Mucosa of descending colon (tissue), 3 donors: ENCODE measurements around the gene HELB. TPM values are rescaled to one million over a fixed set of nuclear protein-coding genes. Genes with fewer than 3 reads are reported as not detected.

Experiments
- ATAC-seq: fragments of 200-7000 bp; cut with Tn5 transposase; one replicate; pipeline ENCODE4 v1.9.1; 2020; ENCODE audit warnings: mild to moderate bottlenecking, moderate library complexity
- DNase-seq, 3 donors: peaks; one replicate each; pipeline ENCODE4 v3.0.0-alpha.2; 2020
- H3K36me3 ChIP-seq: fragments of 200-600 bp; one replicate; pipeline ENCODE4 v1.8.0; 2021; ENCODE audit warnings: low read depth, mild to moderate bottlenecking
- H3K4me1 ChIP-seq: fragments of 200-600 bp; one replicate; pipeline ENCODE4 v1.8.0; 2021; ENCODE audit warnings: low read depth, mild to moderate bottlenecking
- H3K4me3 ChIP-seq: fragments of 200-600 bp; one replicate; pipeline ENCODE4 v1.8.0; 2021; ENCODE audit warnings: mild to moderate bottlenecking
- H3K9me3 ChIP-seq: fragments of 200-600 bp; one replicate; pipeline ENCODE4 v1.8.0; 2021; ENCODE audit warnings: mild to moderate bottlenecking
- CTCF ChIP-seq: fragments of 200-600 bp; IDR thresholded peaks from one replicate; pipeline ENCODE4 v1.8.0; 2022; ENCODE audit warnings: antibody characterized with exemption, mild to moderate bottlenecking
- intact Hi-C, 2 donors: fragments of 100-400 bp; cut with DNase I in 1 of 2; cut with micrococcal nuclease in 1 of 2; formaldehyde crosslinking; loops; one replicate each; pipeline versions ENCODE4 v1.11.0 to v1.11.1; 2022; cut with DNase I, micrococcal nuclease
- total RNA-seq, 3 donors: library from RNA; stranded (reverse); fragmentation: NEBNext Ultra II Directional in 2 of 3; extraction: Animal tissue kit (Norgen Biotek cat#: 25700) in 2 of 3; gene quantifications; one replicate each; pipeline versions ENCODE4 v1.2.1 to v1.2.4, GENCODE V29; 2021 to 2023
- donor health status: DM: no; HTN: no; CAD: no; lungs with moderate emphysema.
- donor health status: DM: no; HTN: no; CAD: no.
- donor health status: DM: no; HTN: yes; CAD: no.

The HELB gene
- total RNA-seq, 3 donors from 2014 or later: 3.8 to 6.0 (median 5.4) TPM

GRCh38 chr12:66375560-66375959, 73.3 kb downstream of the HELB start:
- no peak for TF ChIP-seq CTCF
- intact Hi-C loops: no loop called here
- Histone ChIP-seq H3K9me3 (no peaks in the 10 kb centered on the region), H3K36me3 (no peaks in the 10 kb centered on the region), H3K4me1 (no peaks in the 10 kb centered on the region), H3K4me3 (no peak overlapping the region)
- ATAC-seq (no peak), DNase-seq (no peak)

GRCh38 chr12:66379616-66380015, 77.3 kb downstream of the HELB start:
- no peaks in the 10 kb centered on the region for H3K9me3 ChIP-seq
- H3K4me1 ChIP-seq: no peaks in the 10 kb centered on the region
- ATAC-seq (no peak), DNase-seq (no peak)
- intact Hi-C loops: no loop called here
- TF ChIP-seq CTCF: no peak
- H3K36me3 ChIP-seq: no peaks in the 10 kb centered on the region
- H3K4me3 ChIP-seq: no peak overlapping the region

- Histone ChIP-seq H3K4me3 (no peak overlapping the region), H3K4me1 (no peaks in the 10 kb centered on the region), H3K36me3 (no peaks in the 10 kb centered on the region), H3K9me3 (no peaks in the 10 kb centered on the region)
- no peak for ATAC-seq
- intact Hi-C loops: no loop called here
- no peak for TF ChIP-seq CTCF
- DNase-seq: no peak
Measured at GRCh38 chr12:66380769-66381535, 78.7 kb downstream of the HELB start.

GRCh38 chr12:66387117-66387516, 84.8 kb downstream of the HELB start:
- Histone ChIP-seq H3K4me3 (no peak overlapping the region), H3K9me3 (no peaks in the 10 kb centered on the region), H3K4me1 (no peaks in the 10 kb centered on the region), H3K36me3 (no peaks in the 10 kb centered on the region)
- no peak for TF ChIP-seq CTCF
- no peak for DNase-seq
- no peak for ATAC-seq
- intact Hi-C loops: no loop called here

Other genes starting within 250 kb of the HELB start
- gene LLPH, start 171.7 kb upstream of the HELB start, total RNA-seq: 10 to 100 TPM; 18.0 to 24.0 (median 20.8) TPM
- 100 to 1,000 TPM; 117 to 178 (median 157) TPM for gene TMBIM4, start 132.5 kb upstream of the HELB start, total RNA-seq
- 10 to 100 TPM in 1 of 3 donors, 1 to 10 TPM in 2; 2.7 to 11.1 (median 7.0) TPM for gene IRAK3, start 113.3 kb upstream of the HELB start, total RNA-seq